H4 (cell line): ENCODE data around the gene HERC5. TPM values are rescaled to one million over a fixed set of nuclear protein-coding genes. Genes with fewer than 3 reads are reported as not detected.
"Not testable (repeated sequence)": the region's sequence is repeated elsewhere in the genome, so short reads cannot be mapped to it uniquely, and the experiment has no call there.

ENCODE experiments used
- DNase-seq: peaks from one replicate; pipeline ENCODE4 v3.0.0-alpha.2; 2015; ENCODE audit warnings: low spot score
- total RNA-seq: library from RNA; depleted of rRNA; stranded (reverse); fragments of >200 nt; shearing (Covaris generic); gene quantifications from 2 replicates; pipeline ENCODE4 v1.2.3, GENCODE V29; 2014

Gene HERC5
- total RNA-seq, 1 experiment from 2014 or later, result 18.7 TPM

GRCh38 chr4:88448211-88448765 is 8.6 kb upstream of the HERC5 start:
- DNase-seq, result not testable (repeated sequence)

- no peak for DNase-seq
Observed at GRCh38 chr4:88448889-88449288, 8.0 kb upstream of the HERC5 start.

- DNase-seq, result no peak
Observed at GRCh38 chr4:88449290-88449689, 7.6 kb upstream of the HERC5 start.

GRCh38 chr4:88451205-88451604 is 5.7 kb upstream of the HERC5 start:
- no peak for DNase-seq

- no peak for DNase-seq
Observed at GRCh38 chr4:88452912-88453311, 4.0 kb upstream of the HERC5 start.

GRCh38 chr4:88457307-88458103 is 586 bp downstream of the HERC5 start:
- peak; percentile 8 for DNase-seq

- DNase-seq, result no peak
Observed at GRCh38 chr4:88458104-88458740, 1.3 kb downstream of the HERC5 start.

- DNase-seq, result no peak
Observed at GRCh38 chr4:88465653-88466192, 8.8 kb downstream of the HERC5 start.

- DNase-seq, result no peak
Observed at GRCh38 chr4:88467392-88467791, 10.5 kb downstream of the HERC5 start.

- no peak for DNase-seq
Observed at GRCh38 chr4:88477229-88477860, 20.4 kb downstream of the HERC5 start.

GRCh38 chr4:88478247-88478646 is 21.3 kb downstream of the HERC5 start:
- no peak for DNase-seq

GRCh38 chr4:88481537-88481936 is 24.6 kb downstream of the HERC5 start:
- DNase-seq, result no peak

GRCh38 chr4:88489100-88489761 is 32.3 kb downstream of the HERC5 start:
- no peak for DNase-seq

GRCh38 chr4:88497859-88498409 is 41.0 kb downstream of the HERC5 start:
- DNase-seq, result no peak

- DNase-seq, result no peak
Observed at GRCh38 chr4:88503344-88503743, 46.4 kb downstream of the HERC5 start.

GRCh38 chr4:88511236-88511635 is 54.3 kb downstream of the HERC5 start:
- DNase-seq, result no peak

- DNase-seq, result no peak
Observed at GRCh38 chr4:88514557-88515511, 57.9 kb downstream of the HERC5 start.

GRCh38 chr4:88516746-88517145 is 59.8 kb downstream of the HERC5 start:
- no peak for DNase-seq

- DNase-seq, result no peak
Observed at GRCh38 chr4:88517825-88518224, 60.9 kb downstream of the HERC5 start.

- DNase-seq, result no peak
Observed at GRCh38 chr4:88518911-88519310, 62.0 kb downstream of the HERC5 start.
